Skeletal muscle satellite cell (primary cell): ENCODE data around the gene PRR15L.

Source experiments
- H3K27me3 ChIP-seq: 2 replicates; pipeline ENCODE4 v1.7.0; 2013; ENCODE audit warnings: low read length; ENCODE audit not compliant: control insufficient read depth, insufficient read depth
- H3K36me3 ChIP-seq: 2 replicates; pipeline ENCODE4 v1.7.0; 2013; ENCODE audit warnings: mild to moderate bottlenecking, control low read depth, low read length; ENCODE audit not compliant: insufficient read depth
- H3K4me1 ChIP-seq: 2 replicates; pipeline ENCODE4 v1.7.0; 2013; ENCODE audit warnings: low read length; ENCODE audit not compliant: control insufficient read depth, insufficient read depth
- H3K4me2 ChIP-seq: 2 replicates; pipeline ENCODE4 v1.7.0; 2013; ENCODE audit warnings: mild to moderate bottlenecking, low read length
- H3K4me3 ChIP-seq: 2 replicates; pipeline ENCODE4 v1.7.0; 2013; ENCODE audit warnings: low read length
- H3K9ac ChIP-seq: 2 replicates; pipeline ENCODE4 v1.7.0; 2013; ENCODE audit warnings: mild to moderate bottlenecking, low read depth, low read length, moderate library complexity
- H3K9me3 ChIP-seq: replicated peaks from 2 replicates; pipeline ENCODE4 v1.7.0; 2013; ENCODE audit warnings: mild to moderate bottlenecking, control low read depth, low read length

Gene PRR15L

DNA sequence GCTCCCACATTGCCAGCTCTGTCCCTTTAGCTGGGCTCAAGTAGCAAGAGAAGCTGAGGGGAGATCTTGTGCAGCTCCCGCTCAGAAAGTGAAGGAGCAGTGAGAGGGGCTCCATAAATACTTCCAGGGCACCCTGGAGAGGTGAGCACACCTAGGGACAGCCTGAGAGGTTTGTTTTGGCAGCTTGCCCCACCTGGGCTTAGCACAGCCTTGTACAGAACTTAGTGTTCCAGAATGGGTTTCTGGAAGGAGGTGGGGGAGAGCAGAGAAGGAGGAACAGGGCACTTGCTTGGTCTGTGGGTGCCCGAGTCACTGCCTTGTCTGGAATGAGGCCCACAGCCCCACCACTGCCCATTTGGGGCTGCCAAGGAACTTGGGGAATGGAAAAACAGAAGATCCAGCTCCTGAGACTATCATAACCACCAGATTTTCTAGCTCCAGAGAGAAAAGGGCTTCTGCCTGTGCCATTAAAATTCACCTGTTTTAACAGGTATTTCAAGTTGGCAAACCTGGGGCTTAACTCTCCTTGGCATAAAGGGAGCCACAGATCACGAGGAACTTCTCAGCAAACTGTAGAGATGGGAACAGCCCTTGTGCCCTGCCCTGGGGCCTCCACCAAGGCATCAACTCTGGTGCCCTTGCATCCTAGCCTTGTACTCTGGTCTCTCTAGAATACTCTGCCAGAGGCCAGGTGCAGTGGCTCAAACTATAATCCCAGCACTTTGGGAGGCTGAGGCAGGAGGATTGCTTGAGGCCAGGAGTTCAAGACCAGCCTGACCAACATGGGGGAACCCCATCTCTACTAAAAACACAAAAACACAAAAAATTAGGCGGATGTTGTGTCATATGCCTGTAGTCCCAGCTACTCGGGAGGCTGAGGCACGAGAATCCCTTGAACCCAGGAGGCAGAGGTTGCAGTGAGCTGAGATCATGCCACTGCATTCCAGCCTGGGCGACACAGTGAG, 1.9 kb downstream of the PRR15L start:
- no peak overlapping the region for H3K9ac ChIP-seq
- H3K9me3 ChIP-seq: no peaks in the 10 kb centered on the region
- no peak overlapping the region for H3K4me2 ChIP-seq
- no peaks in the 10 kb centered on the region for H3K4me1 ChIP-seq
- no peak overlapping the region for H3K4me3 ChIP-seq
- no peaks in the 10 kb centered on the region for H3K36me3 ChIP-seq
- peaks cover 22% of the 10 kb centered on the region for H3K27me3 ChIP-seq

GRCh38 chr17:47953909-47954308, 3.8 kb downstream of the PRR15L start:
- Histone ChIP-seq H3K9ac (no peak overlapping the region), H3K27me3 (peaks cover 16% of the 10 kb centered on the region), H3K36me3 (no peaks in the 10 kb centered on the region), H3K9me3 (no peaks in the 10 kb centered on the region), H3K4me3 (no peak overlapping the region), H3K4me2 (no peak overlapping the region), H3K4me1 (peaks cover 8% of the 10 kb centered on the region)

DNA sequence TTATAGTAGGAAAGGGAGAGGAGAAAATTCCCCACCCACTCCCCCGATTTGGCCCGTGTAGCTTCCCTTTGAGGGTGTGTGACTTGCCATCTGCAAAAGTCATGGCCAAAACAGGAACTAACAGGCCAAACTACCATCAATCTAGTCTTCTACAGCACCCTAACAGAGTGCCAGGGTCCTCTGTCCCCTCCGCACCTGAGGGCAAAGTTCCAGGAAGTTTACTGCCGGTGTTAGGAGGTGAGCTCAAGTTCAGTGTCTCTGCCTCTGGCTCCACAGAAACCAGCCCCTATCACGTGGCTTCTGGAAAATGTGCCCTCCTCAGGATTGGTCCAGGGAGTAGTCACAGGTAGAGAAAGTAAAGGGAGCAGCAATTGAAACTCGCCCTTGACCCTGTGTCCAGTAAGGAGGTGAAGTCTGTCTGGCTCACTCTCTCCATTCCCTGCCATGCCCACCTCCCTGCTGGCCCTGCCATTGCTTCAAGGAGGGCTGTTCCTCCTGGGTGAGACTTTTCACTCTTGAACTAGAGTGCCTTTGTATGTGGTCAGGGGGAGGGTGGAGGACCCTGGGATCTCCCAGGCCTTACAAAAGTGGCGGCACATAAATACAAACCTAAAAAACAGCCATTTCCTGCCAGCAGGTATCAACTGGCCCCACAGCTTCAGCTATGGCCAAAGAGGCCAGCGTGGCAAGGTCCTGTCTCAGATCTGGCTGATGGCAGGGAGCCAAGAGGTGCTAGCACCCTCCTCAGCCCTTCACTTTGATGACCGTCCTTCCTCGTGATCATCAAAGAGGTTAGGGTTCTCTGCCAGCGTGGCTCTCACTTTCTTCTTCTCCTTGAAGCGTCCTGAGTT, 5.3 kb downstream of the PRR15L start:
- peaks cover 5% of the 10 kb centered on the region for H3K36me3 ChIP-seq
- H3K9me3 ChIP-seq: no peaks in the 10 kb centered on the region
- H3K4me1 ChIP-seq: peaks cover 13% of the 10 kb centered on the region
- H3K9ac ChIP-seq: no peak overlapping the region
- H3K4me3 ChIP-seq: no peak overlapping the region
- no peak overlapping the region for H3K4me2 ChIP-seq
- H3K27me3 ChIP-seq: peaks cover under 1% of the 10 kb centered on the region

DNA sequence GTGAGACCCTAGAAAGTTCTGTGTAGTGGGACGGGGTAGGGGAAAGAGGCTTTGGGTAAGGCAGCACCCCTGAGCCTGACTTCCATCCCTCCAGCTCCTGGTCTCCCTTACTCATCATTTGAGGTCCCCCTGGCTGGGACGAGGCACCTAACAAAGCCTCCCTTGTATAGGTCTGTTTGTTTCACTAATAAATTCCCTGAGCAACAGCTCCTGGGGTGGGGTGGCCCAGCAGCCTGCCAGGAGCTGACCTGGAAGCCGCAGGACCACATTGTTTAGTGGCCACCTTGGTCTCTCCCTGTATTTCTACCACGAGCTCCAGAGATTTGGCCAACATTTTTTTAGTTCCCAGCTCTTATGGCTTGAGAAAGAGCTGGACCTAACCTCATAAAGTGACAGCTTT, 7.2 kb downstream of the PRR15L start:
- H3K4me1 ChIP-seq: peaks cover 15% of the 10 kb centered on the region
- H3K27me3 ChIP-seq: no peaks in the 10 kb centered on the region
- H3K9ac ChIP-seq: no peak overlapping the region
- no peak overlapping the region for H3K4me2 ChIP-seq
- H3K36me3 ChIP-seq: peaks cover 17% of the 10 kb centered on the region
- H3K9me3 ChIP-seq: no peaks in the 10 kb centered on the region
- no peak overlapping the region for H3K4me3 ChIP-seq

- peaks cover 15% of the 10 kb centered on the region for H3K4me1 ChIP-seq
- no peak overlapping the region for H3K4me2 ChIP-seq
- H3K9ac ChIP-seq: peak overlapping the region; percentile 69
- no peaks in the 10 kb centered on the region for H3K9me3 ChIP-seq
- H3K4me3 ChIP-seq: no peak overlapping the region
- H3K27me3 ChIP-seq: no peaks in the 10 kb centered on the region
- H3K36me3 ChIP-seq: peaks cover 17% of the 10 kb centered on the region
These were observed 7.7 kb downstream of the PRR15L start for GRCh38 chr17:47949946-47950345.

GRCh38 chr17:47949197-47949759, 8.4 kb downstream of the PRR15L start:
- peaks cover 15% of the 10 kb centered on the region for H3K4me1 ChIP-seq
- H3K9ac ChIP-seq: peak overlapping the region; percentile 69
- H3K4me3 ChIP-seq: peak overlapping the region; percentile 60
- peak overlapping the region; percentile 87 for H3K4me2 ChIP-seq
- H3K36me3 ChIP-seq: peaks cover 17% of the 10 kb centered on the region
- no peaks in the 10 kb centered on the region for H3K9me3 ChIP-seq
- no peaks in the 10 kb centered on the region for H3K27me3 ChIP-seq

DNA sequence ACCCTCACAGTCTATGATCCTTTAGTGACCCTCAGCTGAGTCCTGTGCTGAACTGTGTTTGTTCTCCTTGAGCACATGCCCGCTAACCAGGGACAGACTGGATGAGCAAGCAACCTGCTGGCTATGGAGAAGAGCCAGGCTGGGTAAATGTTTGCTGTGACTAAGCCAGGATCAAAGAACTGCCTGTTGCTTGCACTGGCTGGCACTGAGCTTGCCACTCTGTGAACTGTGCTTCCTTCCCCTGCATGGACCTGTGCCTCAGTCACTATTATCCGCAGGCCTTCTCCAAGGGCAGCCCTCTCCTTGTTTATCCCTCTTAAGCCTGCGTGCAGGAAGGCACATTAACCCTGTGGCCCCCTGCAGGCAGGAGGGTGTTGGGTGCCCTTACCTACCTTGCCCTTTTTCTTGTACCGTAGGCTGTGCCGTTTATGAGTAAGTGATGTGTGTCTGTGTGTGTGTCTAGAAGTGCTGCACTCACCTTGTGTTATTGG, 8.9 kb downstream of the PRR15L start:
- no peak overlapping the region for H3K4me2 ChIP-seq
- peaks cover 17% of the 10 kb centered on the region for H3K36me3 ChIP-seq
- no peak overlapping the region for H3K9ac ChIP-seq
- no peak overlapping the region for H3K4me3 ChIP-seq
- H3K27me3 ChIP-seq: no peaks in the 10 kb centered on the region
- H3K9me3 ChIP-seq: no peaks in the 10 kb centered on the region
- peaks cover 15% of the 10 kb centered on the region for H3K4me1 ChIP-seq

- Histone ChIP-seq H3K36me3 (peaks cover 17% of the 10 kb centered on the region), H3K9ac (no peak overlapping the region), H3K4me3 (no peak overlapping the region), H3K9me3 (no peaks in the 10 kb centered on the region), H3K4me2 (no peak overlapping the region), H3K27me3 (no peaks in the 10 kb centered on the region), H3K4me1 (peaks cover 20% of the 10 kb centered on the region)
These were observed 10.7 kb downstream of the PRR15L start for GRCh38 chr17:47946929-47947397.

DNA sequence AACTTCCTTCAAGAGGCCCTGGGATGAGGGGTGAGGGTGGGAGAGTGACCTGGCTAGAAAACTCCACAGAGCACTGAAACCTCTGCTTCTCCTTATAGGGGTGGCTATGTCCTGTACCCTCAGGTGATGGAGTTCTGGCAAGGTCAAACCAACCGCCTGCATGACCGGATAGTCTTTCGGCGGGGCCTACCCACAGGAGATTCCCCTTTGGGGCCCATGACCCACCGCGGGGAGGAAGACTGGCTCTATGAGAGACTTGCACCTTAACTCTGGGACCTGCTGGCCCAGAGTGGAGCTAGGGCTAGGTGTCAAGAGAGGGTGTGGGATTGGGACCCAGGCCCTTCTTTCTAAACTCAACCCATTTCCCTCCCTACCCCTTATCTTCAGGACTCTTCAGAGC, 11.2 kb downstream of the PRR15L start:
- Histone ChIP-seq H3K36me3 (peaks cover 17% of the 10 kb centered on the region), H3K4me2 (no peak overlapping the region), H3K27me3 (no peaks in the 10 kb centered on the region), H3K9me3 (no peaks in the 10 kb centered on the region), H3K9ac (no peak overlapping the region), H3K4me1 (peaks cover 22% of the 10 kb centered on the region), H3K4me3 (no peak overlapping the region)

DNA sequence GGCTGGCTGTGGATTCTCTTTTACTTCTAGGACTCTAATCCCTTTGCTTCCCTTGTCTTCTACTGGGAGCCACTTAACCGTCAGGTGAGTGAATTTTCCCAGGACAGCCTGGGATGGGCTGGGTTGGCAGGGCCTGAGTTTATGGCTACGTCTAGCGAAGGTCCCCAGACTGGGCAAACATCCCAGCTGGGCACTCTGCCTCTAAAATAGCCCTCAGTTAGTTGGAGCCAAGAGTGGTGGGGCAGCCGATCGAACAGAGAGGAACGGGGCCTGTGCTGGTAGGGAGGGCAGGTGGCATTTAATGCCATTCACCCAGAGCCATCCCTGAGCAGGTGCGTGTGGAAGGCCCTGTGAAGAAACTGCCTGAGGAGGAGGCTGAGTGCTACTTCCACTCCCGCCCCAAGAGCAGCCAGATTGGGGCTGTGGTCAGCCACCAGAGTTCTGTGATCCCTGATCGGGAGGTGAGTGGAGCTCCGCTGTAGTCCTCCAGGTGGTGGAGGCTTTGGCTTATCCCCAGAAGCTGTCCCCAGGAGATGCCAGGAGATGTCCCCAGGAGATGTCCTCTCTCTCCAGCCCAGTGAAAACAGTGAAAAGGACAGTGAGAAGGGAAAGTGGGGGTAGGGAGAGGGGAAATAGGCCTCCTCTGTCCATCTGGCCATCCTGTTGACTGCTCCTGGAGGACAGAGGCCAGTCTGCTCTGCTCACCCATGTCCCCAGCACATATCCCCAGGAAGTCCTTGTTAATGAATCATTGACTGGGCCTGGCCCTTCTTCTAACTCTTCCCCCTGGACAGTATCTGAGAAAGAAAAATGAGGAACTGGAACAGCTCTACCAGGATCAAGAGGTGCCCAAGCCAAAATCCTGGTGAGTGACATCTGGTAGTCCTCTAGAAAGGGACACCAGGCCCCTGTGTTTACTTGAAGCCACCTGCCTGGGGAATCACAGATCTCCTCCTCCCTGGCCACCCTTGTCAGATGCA, 11.9 kb downstream of the PRR15L start:
- Histone ChIP-seq H3K27me3 (no peaks in the 10 kb centered on the region), H3K36me3 (peaks cover 17% of the 10 kb centered on the region), H3K4me3 (no peak overlapping the region), H3K4me1 (peaks cover 25% of the 10 kb centered on the region), H3K4me2 (no peak overlapping the region), H3K9me3 (no peaks in the 10 kb centered on the region), H3K9ac (no peak overlapping the region)
